Endothelial cell of hepatic sinusoid (primary cell): Measurements from ENCODE around the gene ABCC8.

ENCODE experiments used
- in situ Hi-C: cut with HindIII; loops from 2 replicates; pipeline ENCODE4 v1.10.0; 2017; ENCODE audit warnings: low sequenced_read_pairs

Gene ABCC8

GRCh38 chr11:17506314-17506713 is 29.7 kb upstream of the ABCC8 start:
- in situ Hi-C loops = no loop called here

DNA sequence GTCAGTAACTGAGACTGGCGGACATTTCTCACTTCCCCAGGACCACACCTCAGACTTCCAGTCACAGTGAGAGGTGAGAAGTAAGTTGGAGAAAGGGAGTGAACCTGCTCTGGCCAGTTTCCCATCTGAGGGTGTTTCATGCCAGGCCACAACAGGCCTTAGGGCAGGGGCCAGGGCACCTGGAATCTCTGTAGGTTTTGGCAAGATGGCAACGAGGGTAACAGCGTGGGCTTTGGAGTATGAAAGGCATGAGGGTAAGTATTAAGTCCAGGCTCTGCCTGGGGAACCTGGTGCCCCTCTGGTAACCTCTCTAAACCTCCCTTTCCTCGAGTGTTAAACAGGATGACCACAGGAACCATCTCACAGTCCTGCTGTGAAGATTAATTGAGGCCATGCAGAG is 28.5 kb upstream of the ABCC8 start:
- in situ Hi-C loops = no loop called here

- in situ Hi-C loops = no loop called here
These were observed 27.9 kb upstream of the ABCC8 start for GRCh38 chr11:17504330-17505107.

GRCh38 chr11:17502630-17503029 is 26.0 kb upstream of the ABCC8 start:
- in situ Hi-C loops = no loop called here

- in situ Hi-C loops = no loop called here
These were observed 24.0 kb upstream of the ABCC8 start for GRCh38 chr11:17500673-17501072.

DNA sequence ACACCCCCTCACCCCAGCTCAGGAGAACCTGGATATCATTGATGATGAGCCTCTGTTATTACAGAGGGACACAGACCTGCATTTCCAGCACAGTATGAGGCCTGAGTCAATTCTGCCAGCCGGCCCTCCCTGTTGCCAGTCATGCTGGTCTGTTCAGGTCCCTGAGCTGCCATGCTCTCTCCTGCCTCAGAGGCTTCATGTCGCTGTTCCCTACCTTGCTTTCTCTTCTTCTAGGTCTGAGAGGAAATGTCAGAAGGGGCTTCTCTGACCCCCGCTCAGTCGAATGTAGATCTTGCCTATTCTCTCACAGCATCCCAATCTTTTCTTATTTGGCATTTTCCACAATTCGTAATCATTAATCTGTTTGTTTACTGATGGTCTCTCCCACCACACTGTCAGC is 21.8 kb upstream of the ABCC8 start:
- in situ Hi-C loops = loop anchor here (5.0 kb wide), 2 partner anchors 54 to 76 kb away; no protein-coding TSS in a partner anchor

- in situ Hi-C loops = loop anchor here (5.0 kb wide), 2 partner anchors 54 to 76 kb away; no protein-coding TSS in a partner anchor
These were observed 21.4 kb upstream of the ABCC8 start for GRCh38 chr11:17498058-17498457.

DNA sequence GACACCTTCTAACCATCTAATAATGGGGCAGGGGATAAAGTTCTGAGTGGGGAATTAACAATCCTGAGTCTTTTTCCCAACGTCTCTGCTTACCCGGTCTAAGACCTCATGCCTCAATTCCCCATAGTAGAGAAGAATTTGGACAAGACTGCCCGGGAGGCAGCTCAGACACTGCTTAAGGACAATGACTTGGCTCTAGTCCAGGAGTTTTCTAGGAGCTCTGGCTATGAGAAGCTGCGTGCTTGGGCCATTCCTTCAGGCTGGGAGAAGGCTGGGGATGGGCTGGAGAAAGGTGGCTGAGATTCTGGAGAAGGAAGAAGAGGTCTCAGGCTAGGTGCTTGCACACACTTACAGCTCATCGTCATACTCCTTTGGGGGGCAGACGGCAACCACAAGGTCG is 19.8 kb upstream of the ABCC8 start:
- in situ Hi-C loops = loop anchor here (5.0 kb wide), 2 partner anchors 56 to 74 kb away; no protein-coding TSS in a partner anchor

DNA sequence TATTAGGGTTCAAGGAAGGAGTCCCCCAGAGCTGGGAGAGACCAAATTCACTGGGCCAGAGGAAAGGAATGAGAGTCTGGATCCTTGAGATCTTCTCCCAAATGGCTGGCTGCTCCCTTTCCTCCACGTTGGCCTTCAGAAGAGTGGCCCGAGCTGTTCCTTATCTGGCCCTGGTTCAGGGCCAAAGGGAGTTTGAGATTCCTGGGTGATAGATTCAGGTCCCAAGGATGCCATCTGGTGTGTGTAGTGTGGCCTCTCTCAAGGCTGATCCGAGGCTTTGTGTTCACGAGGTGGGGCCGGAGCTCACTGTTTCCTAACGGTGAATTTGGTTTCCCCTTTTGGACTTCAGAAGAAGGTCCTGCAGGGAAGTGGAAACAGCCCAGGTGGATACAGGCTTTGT is 17.4 kb upstream of the ABCC8 start:
- in situ Hi-C loops = no loop called here

GRCh38 chr11:17490938-17491337 is 14.3 kb upstream of the ABCC8 start:
- in situ Hi-C loops = no loop called here

DNA sequence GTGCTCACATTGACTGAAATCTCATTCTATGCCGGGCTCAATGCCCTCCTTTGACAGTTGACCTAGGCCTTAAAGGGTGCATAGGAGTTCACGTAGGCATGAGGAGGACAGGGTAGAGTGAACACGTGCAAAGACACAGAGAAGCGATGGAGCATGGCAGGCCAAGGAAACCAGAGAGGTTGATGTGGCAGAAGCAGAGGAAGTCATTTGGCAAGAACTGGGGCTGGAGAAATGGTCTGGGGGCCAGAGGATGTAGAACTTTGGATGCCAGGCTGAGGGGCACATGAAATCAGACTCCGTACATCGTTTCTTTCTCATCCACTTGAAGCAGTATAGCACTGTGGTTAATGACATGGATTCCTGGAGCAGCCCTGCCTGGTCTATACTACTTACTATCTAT is 13.6 kb upstream of the ABCC8 start:
- in situ Hi-C loops = no loop called here

DNA sequence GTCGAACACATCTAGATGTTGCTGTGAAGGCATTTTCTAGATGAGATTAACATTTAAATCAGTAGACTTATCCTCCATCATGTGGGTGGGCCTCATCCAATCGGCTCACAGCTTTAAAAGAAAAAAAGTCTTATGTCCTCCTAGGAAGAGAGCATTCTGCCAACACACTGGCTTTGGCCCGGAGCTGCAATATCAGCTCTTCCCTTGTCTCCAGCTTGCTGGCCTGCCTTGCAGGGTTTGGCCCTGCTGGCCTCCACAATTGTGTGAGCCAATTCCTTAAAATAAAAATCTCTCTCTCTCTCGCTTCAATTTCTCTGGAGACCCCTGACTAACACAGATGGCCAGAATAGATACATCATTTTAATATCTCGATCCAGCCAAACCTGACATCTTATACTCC is 13.1 kb upstream of the ABCC8 start:
- in situ Hi-C loops = no loop called here

- in situ Hi-C loops = no loop called here
These were observed 11.9 kb upstream of the ABCC8 start for GRCh38 chr11:17488563-17488962.

DNA sequence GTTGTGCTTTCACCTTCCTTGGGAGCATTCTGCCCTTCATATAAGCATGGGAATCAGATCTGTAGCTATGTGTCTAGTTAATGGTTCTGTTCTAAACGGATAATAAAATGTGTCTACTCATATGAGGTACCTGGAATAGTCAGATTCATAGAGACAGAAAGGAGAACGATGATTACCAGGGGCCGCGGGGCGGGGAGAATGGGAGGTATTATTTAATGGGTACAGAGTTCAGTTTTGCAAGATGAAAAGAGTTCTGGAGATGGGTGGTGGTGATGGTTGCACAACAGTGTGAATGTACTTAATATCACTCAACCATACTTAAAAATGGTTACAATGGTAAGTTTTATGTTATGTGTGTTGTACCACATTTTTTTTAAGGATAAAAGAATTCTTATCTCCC is 10.0 kb upstream of the ABCC8 start:
- in situ Hi-C loops = no loop called here

DNA sequence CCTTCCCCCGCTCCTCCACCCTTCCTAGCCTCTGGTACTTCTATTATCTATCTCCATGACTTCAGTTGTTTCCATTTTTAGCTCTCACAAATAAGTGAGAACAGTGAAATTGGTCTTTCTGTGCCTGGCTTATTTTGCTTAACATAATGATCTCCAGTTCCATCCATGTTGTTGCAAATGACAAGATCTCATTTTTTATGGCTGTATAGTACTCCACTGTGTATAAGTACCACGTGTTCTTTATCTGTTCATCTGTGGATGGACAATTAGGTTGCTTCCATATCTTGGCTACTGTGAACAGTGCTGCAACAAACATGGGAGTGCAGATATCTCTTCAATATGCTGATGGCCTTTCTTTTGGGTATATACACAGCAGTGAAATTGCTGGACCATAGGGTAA is 6.9 kb upstream of the ABCC8 start:
- in situ Hi-C loops = no loop called here

- in situ Hi-C loops = no loop called here
These were observed 5.3 kb upstream of the ABCC8 start for GRCh38 chr11:17481905-17482304.

DNA sequence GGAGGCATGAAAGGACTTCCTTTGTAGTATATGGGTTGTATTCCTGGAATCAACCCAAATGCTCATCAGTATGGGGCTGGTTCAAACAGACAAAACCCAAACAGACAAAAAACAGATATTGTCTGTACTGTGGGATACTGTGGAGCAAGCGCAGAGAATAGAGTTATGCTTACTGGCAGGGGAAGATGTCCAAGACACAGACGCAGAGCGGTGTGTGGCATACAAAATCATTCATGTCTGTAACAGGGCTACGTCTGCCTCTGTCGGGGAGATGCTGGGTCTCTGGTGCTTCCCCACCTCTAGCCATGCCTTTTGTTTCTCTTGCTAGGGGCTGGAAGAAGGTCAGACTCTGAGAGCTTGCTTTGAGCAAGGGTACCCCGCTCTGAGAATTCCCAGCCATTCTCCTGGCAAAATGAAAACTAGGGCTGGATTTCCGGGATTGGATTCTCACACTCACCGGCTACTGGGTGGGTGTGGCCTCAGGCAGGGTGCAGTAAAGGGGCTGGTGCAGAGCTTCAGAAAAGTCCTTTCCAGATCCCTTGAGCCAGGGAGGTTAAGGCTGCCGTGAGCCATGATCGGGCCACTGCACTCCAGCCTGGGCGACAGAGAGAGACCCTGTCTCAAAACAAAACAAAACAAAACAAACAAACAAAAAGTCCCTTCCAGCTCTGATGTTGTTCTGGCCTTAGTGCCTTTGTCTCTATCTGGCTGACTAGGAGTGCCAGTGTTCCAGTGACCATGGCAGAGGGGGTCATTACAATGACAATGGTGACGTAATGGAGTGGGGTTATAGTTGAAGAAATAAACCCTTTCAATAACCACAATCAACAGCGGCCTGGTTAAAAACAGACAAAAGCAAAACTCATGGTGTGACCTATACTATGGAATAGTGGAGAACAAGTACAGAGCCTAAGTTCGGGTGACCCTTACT is 2.9 kb upstream of the ABCC8 start:
- in situ Hi-C loops = no loop called here

GRCh38 chr11:17478070-17478469 is 1.4 kb upstream of the ABCC8 start:
- in situ Hi-C loops = no loop called here

- in situ Hi-C loops = no loop called here
These were observed 716 bp upstream of the ABCC8 start for GRCh38 chr11:17477361-17477760.

DNA sequence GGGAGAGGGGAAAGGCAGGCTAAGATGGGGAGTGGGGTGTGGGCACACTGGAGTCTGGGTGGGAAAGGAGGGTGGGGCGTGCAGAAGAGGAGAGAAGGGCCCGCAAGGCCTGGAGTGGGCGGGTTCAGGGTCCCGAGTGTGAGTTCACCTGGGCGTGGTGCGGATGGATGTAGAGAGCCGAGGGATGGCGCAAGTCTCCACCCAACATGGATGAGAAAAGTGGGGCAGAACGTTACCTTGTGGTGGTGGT is 364 bp upstream of the ABCC8 start:
- in situ Hi-C loops = no loop called here

DNA sequence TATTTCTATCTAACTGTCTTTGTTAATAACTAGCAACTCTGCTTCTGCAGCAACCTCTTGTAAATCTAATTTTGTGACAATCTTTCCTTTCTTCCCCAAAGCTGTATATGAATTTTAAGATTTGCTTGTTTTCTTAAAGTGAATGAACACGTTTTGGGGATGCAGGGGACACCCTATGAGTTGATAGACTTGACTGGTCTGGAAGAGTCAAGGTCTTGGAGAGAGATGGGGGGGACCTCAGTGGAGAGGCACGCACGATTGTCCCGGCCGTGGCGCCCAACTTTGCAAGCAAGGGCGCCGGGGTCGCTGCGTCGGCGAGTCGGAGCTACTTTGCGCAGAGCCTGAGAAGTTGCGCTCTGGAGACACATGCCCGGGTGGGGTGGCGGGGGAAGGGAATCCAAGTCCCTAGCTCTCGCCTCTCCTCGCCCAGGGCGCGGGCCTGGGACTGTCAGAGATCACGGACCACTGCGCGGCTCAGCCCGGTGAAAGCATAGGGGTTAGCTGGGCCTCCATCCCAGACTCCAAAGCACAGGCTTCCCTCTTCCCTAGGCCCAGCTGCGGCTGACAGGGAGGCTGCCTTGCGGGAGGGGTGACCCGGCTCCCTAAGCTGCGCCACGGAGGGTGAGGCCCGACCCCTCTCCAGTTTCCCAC is 854 bp downstream of the ABCC8 start:
- in situ Hi-C loops = no loop called here
